Peyer's patch (tissue), 4 donors: ENCODE measurements around the gene MCCC1. TPM values are rescaled to one million over a fixed set of nuclear protein-coding genes. Genes with fewer than 3 reads are reported as not detected.

Experiments
- DNase-seq, 3 donors: peaks; one replicate each; pipeline ENCODE4 v3.0.0-alpha.2; 2017 to 2019
- H3K27ac ChIP-seq, 4 donors: fragments of 200-600 bp; sonication (generic); one replicate each; pipeline ENCODE4 v1.5.1; 2016 to 2019
- H3K27me3 ChIP-seq, 2 donors: fragments of 200-600 bp; sonication (generic); one replicate each; pipeline ENCODE4 v1.5.1; 2019
- H3K36me3 ChIP-seq, 3 donors: fragments of 200-600 bp; sonication (generic); one replicate each; pipeline ENCODE4 v1.5.1; 2016 to 2019
- H3K4me1 ChIP-seq, 4 donors: fragments of 200-600 bp; sonication (generic); one replicate each; pipeline ENCODE4 v1.5.1; 2016 to 2019
- H3K4me3 ChIP-seq, 4 donors: fragments of 200-600 bp; sonication (generic); 1 replicate in 3 of 4; 2 replicates in 1 of 4; pipeline ENCODE4 v1.5.1; 2016 to 2019; ENCODE audit warnings: mild to moderate bottlenecking in 1 of 4
- H3K9me3 ChIP-seq, 4 donors: fragments of 200-600 bp; sonication (generic); one replicate each; pipeline ENCODE4 v1.5.1; 2016 to 2019; ENCODE audit warnings: mild to moderate bottlenecking in 1 of 4
- CTCF ChIP-seq, 6 experiments: fragments of 450-650 bp in 4 of 6; fragments of 200-600 bp in 2 of 6; sonication (generic) in 1 of 6; IDR thresholded peaks; one replicate each; pipeline ENCODE4 v1.5.1; 2017 to 2019; ENCODE audit warnings: antibody characterized with exemption in 6 of 6, mild to moderate bottlenecking in 3 of 6, moderate library complexity in 1 of 6
- POLR2A ChIP-seq, 2 donors: fragments of 450-650 bp; IDR thresholded peaks; one replicate each; pipeline ENCODE4 v1.5.1; 2017; ENCODE audit warnings: antibody characterized with exemption in 2 of 2, mild to moderate bottlenecking in 2 of 2, moderate library complexity in 2 of 2
- total RNA-seq, 4 donors: library from RNA; depleted of rRNA; stranded (reverse); fragments of >200 nt; gene quantifications; one replicate each; pipeline ENCODE4 v1.1.0, GENCODE V29; 2016

The MCCC1 gene
- total RNA-seq, 4 donors from 2014 or later = 20.3 to 57.8 (median 21.9) TPM

GRCh38 chr3:182971637-182972036 is 127.7 kb downstream of the MCCC1 start:
- no peak overlapping the region for H3K27ac ChIP-seq
- H3K4me3 ChIP-seq = no peak overlapping the region
- peaks cover 0 to 34% (median 0%) of the 10 kb centered on the region in 4 donors for H3K4me1 ChIP-seq
- no peaks in the 10 kb centered on the region for H3K27me3 ChIP-seq
- TF ChIP-seq CTCF (IDR thresholded peaks at IDR 0.05) (no peak), POLR2A (IDR thresholded peaks at IDR 0.05) (no peak)
- DNase-seq = no peak
- no peaks in the 10 kb centered on the region for H3K36me3 ChIP-seq
- no peaks in the 10 kb centered on the region for H3K9me3 ChIP-seq

GRCh38 chr3:182970811-182971418 is 128.4 kb downstream of the MCCC1 start:
- Histone ChIP-seq H3K36me3 (no peaks in the 10 kb centered on the region), H3K4me3 (no peak overlapping the region), H3K9me3 (no peaks in the 10 kb centered on the region), H3K27me3 (no peaks in the 10 kb centered on the region), H3K27ac (peak overlapping the region in 2 of 4 donors; percentile 7 to 61), H3K4me1 (peaks cover 0 to 35% (median 0%) of the 10 kb centered on the region in 4 donors)
- TF ChIP-seq POLR2A (IDR thresholded peaks at IDR 0.05) = no peak
- no peak for TF ChIP-seq CTCF (IDR thresholded peaks at IDR 0.05)
- no peak for DNase-seq

GRCh38 chr3:182969853-182970252 is 129.4 kb downstream of the MCCC1 start:
- Histone ChIP-seq H3K36me3 (no peaks in the 10 kb centered on the region), H3K4me1 (peaks cover 0 to 37% (median 0%) of the 10 kb centered on the region in 4 donors), H3K27ac (no peak overlapping the region), H3K4me3 (no peak overlapping the region), H3K27me3 (no peaks in the 10 kb centered on the region), H3K9me3 (no peaks in the 10 kb centered on the region)
- no peak for DNase-seq
- no peak for TF ChIP-seq POLR2A (IDR thresholded peaks at IDR 0.05)
- TF ChIP-seq CTCF (IDR thresholded peaks at IDR 0.05) = no peak

GRCh38 chr3:182969277-182969676 is 130.0 kb downstream of the MCCC1 start:
- Histone ChIP-seq H3K4me3 (no peak overlapping the region), H3K9me3 (no peaks in the 10 kb centered on the region), H3K27ac (no peak overlapping the region), H3K27me3 (no peaks in the 10 kb centered on the region), H3K36me3 (no peaks in the 10 kb centered on the region), H3K4me1 (peaks cover 0 to 37% (median 0%) of the 10 kb centered on the region in 4 donors)
- TF ChIP-seq CTCF (IDR thresholded peaks at IDR 0.05) (no peak), POLR2A (IDR thresholded peaks at IDR 0.05) (no peak)
- DNase-seq = no peak

GRCh38 chr3:182967218-182968204 is 131.8 kb downstream of the MCCC1 start:
- Histone ChIP-seq H3K9me3 (no peaks in the 10 kb centered on the region), H3K27me3 (no peaks in the 10 kb centered on the region), H3K27ac (no peak overlapping the region), H3K4me1 (peaks cover 0 to 33% (median 0%) of the 10 kb centered on the region in 4 donors), H3K36me3 (no peaks in the 10 kb centered on the region), H3K4me3 (no peak overlapping the region)
- no peak for DNase-seq
- TF ChIP-seq POLR2A (IDR thresholded peaks at IDR 0.05) = no peak
- TF ChIP-seq CTCF (IDR thresholded peaks at IDR 0.05) = no peak
